Ishikawa (cell line): ENCODE data around the gene RHBDL3.

Experiments
- CEBPB ChIP-seq: IDR thresholded peaks from 2 replicates; pipeline ENCODE4 v1.6.1; 2012
- CREB1 ChIP-seq: IDR thresholded peaks from 2 replicates; pipeline ENCODE4 v1.6.1; 2012; ENCODE audit warnings: low read depth
- EGR1 ChIP-seq: IDR thresholded peaks from 2 replicates; pipeline ENCODE4 v1.6.1; 2012
- EP300 ChIP-seq: IDR thresholded peaks from 2 replicates; pipeline ENCODE4 v1.6.1; 2012; ENCODE audit warnings: borderline replicate concordance
- FOXM1 ChIP-seq: IDR thresholded peaks from 2 replicates; pipeline ENCODE4 v1.6.1; 2012; ENCODE audit warnings: low read depth, borderline replicate concordance
- NFIC ChIP-seq: IDR thresholded peaks from 2 replicates; pipeline ENCODE4 v1.6.1; 2012
- RAD21 ChIP-seq: IDR thresholded peaks from 2 replicates; pipeline ENCODE4 v1.6.1; 2012; ENCODE audit warnings: low read depth
- TAF1 ChIP-seq: IDR thresholded peaks from 2 replicates; pipeline ENCODE4 v1.6.1; 2012; ENCODE audit warnings: low read depth, mild to moderate bottlenecking
- TCF12 ChIP-seq: IDR thresholded peaks from 2 replicates; pipeline ENCODE4 v1.6.1; 2012; ENCODE audit warnings: low read depth
- TEAD4 ChIP-seq: IDR thresholded peaks from 2 replicates; pipeline ENCODE4 v1.6.1; 2012
- YY1 ChIP-seq: IDR thresholded peaks from 2 replicates; pipeline ENCODE4 v1.6.1; 2012; ENCODE audit warnings: low read depth
- ZBTB7A ChIP-seq: IDR thresholded peaks from 2 replicates; pipeline ENCODE4 v1.6.1; 2012; ENCODE audit warnings: low read depth
- TF ChIP-seq, protein P1 (sequence below): IDR thresholded peaks from 2 replicates; pipeline ENCODE4 v1.6.1; 2012; ENCODE audit warnings: low read depth, mild to moderate bottlenecking
- TF ChIP-seq, protein P2 (sequence below): IDR thresholded peaks from 2 replicates; pipeline ENCODE4 v1.6.1; 2012
- TF ChIP-seq, protein P3 (sequence below): IDR thresholded peaks from 2 replicates; pipeline ENCODE4 v1.6.1; 2012

The RHBDL3 gene, protein sequence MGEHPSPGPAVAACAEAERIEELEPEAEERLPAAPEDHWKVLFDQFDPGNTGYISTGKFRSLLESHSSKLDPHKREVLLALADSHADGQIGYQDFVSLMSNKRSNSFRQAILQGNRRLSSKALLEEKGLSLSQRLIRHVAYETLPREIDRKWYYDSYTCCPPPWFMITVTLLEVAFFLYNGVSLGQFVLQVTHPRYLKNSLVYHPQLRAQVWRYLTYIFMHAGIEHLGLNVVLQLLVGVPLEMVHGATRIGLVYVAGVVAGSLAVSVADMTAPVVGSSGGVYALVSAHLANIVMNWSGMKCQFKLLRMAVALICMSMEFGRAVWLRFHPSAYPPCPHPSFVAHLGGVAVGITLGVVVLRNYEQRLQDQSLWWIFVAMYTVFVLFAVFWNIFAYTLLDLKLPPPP

DNA sequence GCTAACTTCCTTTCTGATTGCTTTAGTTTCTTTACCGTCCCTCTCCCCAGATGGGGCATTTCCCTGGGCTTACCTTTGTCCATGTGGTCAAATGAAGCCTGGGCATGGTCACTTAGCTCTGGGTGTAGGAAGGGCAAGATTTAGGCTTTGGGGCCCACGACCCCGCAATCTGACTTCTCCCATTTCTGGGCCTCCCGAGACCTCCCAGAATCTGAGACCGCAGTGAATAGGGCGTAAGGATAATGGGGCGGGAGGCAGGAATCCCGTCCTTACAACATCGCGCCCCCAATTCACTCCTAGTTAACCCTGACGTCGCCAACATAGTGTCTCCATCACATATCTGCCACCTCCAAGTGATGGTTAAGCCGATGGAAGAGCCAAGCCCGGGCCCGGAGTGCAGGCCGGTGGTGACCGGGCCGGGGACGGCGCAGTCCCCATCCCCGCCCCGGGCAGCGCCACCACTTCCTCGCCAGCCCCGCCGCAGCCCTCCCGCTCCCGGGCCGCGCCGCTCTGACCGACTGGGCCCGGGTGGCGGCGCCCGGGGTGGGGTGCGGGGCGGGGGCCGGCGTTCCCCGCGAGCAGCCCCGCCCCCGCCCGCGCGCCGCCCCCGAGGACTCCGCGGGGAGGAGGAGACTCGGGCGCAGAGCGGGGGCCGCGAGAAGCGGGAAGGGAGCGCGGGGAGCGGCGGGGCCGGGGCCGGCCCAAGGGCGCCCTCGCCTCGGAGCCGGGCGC is at the start of gene RHBDL3:
Gene RHBDL3, plus strand, starts transcription at position 641 of the 732 bp plus-strand sequence. CDS start 358 bp downstream, outside the sequence.
- TF ChIP-seq, protein P1, sequence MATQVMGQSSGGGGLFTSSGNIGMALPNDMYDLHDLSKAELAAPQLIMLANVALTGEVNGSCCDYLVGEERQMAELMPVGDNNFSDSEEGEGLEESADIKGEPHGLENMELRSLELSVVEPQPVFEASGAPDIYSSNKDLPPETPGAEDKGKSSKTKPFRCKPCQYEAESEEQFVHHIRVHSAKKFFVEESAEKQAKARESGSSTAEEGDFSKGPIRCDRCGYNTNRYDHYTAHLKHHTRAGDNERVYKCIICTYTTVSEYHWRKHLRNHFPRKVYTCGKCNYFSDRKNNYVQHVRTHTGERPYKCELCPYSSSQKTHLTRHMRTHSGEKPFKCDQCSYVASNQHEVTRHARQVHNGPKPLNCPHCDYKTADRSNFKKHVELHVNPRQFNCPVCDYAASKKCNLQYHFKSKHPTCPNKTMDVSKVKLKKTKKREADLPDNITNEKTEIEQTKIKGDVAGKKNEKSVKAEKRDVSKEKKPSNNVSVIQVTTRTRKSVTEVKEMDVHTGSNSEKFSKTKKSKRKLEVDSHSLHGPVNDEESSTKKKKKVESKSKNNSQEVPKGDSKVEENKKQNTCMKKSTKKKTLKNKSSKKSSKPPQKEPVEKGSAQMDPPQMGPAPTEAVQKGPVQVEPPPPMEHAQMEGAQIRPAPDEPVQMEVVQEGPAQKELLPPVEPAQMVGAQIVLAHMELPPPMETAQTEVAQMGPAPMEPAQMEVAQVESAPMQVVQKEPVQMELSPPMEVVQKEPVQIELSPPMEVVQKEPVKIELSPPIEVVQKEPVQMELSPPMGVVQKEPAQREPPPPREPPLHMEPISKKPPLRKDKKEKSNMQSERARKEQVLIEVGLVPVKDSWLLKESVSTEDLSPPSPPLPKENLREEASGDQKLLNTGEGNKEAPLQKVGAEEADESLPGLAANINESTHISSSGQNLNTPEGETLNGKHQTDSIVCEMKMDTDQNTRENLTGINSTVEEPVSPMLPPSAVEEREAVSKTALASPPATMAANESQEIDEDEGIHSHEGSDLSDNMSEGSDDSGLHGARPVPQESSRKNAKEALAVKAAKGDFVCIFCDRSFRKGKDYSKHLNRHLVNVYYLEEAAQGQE = no peak
- TF ChIP-seq ZBTB7A (no peak), CREB1 (no peak), NFIC (no peak), EGR1 (no peak; the same call in 1 of the 2 replicates), FOXM1 (no peak), YY1 (no peak), TAF1 (no peak), RAD21 (no peak), CEBPB (no peak), TCF12 (no peak), EP300 (no peak), TEAD4 (no peak)
- TF ChIP-seq, protein P2, sequence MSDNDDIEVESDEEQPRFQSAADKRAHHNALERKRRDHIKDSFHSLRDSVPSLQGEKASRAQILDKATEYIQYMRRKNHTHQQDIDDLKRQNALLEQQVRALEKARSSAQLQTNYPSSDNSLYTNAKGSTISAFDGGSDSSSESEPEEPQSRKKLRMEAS = no peak
- TF ChIP-seq, protein P3, sequence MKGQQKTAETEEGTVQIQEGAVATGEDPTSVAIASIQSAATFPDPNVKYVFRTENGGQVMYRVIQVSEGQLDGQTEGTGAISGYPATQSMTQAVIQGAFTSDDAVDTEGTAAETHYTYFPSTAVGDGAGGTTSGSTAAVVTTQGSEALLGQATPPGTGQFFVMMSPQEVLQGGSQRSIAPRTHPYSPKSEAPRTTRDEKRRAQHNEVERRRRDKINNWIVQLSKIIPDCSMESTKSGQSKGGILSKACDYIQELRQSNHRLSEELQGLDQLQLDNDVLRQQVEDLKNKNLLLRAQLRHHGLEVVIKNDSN = no peak

DNA sequence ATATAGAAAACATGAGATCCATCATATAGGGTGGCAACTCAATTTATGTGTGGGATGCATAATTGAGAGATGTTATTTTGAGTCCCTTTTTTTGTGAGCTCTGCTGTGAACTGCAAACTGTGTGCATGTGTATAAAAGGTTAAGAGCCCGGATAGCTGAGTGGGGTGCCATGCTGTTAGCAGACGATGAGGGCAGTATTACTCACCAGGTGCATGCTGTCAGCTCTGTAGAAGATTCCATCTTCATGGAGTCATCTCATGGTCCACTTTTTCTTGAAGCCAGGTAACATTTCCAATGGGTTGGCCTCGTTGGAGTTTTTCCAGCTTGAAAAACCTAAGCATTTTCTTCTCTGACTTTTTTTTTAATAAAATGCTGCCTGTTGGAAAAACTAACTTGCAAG is 43.0 kb upstream of the RHBDL3 start:
- TF ChIP-seq NFIC (no peak), TEAD4 (no peak), YY1 (no peak), FOXM1 (no peak), RAD21 (no peak), EP300 (no peak)
- TF ChIP-seq, protein P2 = peak; percentile 43; the same call in 1 of the 2 replicates
- TF ChIP-seq, protein P1 = no peak

DNA sequence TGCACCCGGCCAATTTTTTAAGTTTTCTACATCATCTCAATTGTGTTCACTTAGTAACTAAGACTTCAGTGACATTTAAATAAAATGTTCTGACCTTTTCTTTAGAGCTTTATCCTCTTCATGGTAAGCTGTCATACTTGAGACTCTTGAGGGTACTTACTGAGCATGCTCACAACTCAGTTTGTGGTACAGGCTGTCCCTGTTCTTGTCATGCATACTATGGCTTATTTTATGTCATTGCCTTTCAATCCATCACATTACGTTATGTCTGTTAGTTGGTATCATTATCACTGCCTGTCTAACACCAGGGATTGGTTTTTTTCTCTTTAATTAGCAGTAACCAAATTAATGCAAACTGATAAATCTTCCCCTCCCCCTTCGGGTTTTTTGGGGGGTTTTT is 41.9 kb upstream of the RHBDL3 start:
- TF ChIP-seq EGR1 (no peak), CREB1 (no peak), FOXM1 (no peak), EP300 (no peak), NFIC (no peak), YY1 (no peak), TEAD4 (no peak), ZBTB7A (no peak), CEBPB (no peak), TCF12 (no peak), RAD21 (no peak)
- TF ChIP-seq, protein P1 = no peak
- TF ChIP-seq, protein P3 = no peak
- TF ChIP-seq, protein P2 = no peak
